HG02943 (cell line): ENCODE results near the gene ADH1C.
"Not testable (repeated sequence)": the region's sequence is repeated elsewhere in the genome, so short reads cannot be mapped to it uniquely, and the experiment has no call there.

Experiments
- ATAC-seq: cut with Tn5 transposase; IDR thresholded peaks from one replicate; pipeline ENCODE4 v1.9.1; 2021; ENCODE audit warnings: mild to moderate bottlenecking, low read depth, moderate library complexity; ENCODE audit not compliant: unreplicated experiment

ADH1C gene

DNA sequence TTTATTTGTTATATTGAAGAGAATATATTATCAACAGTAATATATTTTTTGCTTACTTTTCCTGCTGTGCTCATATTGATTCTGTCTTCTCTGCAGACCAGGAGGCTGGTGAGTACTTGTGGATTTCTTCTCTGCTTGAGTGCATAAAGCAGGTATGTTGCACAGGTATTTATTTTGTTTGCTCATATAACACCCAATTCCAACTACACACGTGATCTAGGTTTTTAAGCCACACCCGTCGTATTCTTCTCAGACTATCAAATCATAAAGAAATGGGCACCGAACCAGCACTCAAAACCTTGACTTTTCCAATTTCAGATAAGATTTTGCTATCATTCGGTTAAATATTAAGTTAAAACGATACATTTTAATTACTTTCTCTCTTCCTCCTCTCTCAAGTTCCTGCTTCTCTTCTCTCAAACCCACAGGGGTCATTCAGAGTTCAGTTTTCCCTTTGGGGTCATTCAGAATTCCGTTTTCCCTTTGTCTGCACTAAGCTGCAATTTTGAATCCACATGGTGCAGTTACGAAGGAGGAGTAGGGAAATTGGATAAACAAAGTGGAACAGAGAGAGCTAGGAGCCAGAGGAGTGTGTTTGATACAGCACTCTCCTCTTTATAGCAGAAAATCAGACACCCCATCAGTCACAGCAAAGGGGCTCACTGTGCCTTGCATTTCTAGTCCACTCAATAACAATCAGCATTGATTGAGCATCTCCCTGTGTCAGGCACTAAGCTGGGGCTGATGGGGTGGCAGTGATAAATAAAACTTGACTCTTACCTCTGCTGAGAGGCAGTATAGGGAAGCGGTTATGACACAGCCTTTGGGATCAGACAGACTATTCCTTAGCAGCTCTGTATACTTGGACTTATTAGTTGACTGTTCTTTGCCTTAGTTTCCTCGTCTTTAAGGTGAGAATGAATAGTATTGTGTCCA lies at the start of gene ADH1C:
Gene ADH1C (minus strand): TSS at position 145 of the 936 bp plus-strand sequence. CDS start 71 bp downstream, at position 74.
- ATAC-seq = no peak

DNA sequence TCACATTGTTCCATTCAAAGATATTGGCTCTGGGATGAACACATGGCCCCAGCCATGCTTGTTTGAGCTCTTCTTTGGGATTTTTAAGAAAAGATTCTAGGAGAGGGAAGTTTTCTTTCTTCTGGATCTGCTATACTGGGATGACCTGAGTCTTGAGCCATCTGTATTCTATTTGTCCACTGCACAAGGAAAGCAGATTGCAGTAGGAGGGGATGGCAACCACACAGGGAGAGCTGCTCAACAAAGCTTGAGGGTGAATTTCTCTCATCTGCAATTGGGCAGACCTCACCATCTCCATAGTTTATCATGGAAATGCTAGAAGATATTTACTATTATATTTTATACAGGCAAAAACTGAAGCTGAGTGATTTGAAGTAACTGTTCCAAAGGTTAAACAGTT lies 48.3 kb upstream of the ADH1C start:
- no peak for ATAC-seq

DNA sequence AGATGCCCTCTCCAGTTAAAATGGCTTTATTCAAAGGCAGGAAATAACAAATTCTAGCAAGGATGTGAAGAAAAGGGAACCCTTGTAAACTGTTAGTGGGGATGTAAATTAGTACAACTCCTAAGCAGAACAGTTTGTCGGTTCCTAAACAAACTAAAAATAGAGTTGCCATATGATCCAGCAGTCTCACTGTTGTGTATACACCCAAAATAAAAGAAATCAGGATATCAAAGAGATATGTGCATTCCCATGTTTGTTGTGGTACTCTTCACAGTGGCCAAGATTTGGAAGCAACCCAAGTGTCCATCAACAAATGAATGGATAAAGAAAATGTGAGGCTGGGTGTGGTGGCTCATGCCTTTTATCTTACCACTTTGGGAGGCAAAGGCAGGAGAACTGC lies 46.5 kb upstream of the ADH1C start:
- ATAC-seq = no peak

- ATAC-seq = no peak
These were observed 43.2 kb upstream of the ADH1C start for GRCh38 chr4:99395595-99396364.

GRCh38 chr4:99394896-99395295 lies 42.4 kb upstream of the ADH1C start:
- no peak for ATAC-seq

DNA sequence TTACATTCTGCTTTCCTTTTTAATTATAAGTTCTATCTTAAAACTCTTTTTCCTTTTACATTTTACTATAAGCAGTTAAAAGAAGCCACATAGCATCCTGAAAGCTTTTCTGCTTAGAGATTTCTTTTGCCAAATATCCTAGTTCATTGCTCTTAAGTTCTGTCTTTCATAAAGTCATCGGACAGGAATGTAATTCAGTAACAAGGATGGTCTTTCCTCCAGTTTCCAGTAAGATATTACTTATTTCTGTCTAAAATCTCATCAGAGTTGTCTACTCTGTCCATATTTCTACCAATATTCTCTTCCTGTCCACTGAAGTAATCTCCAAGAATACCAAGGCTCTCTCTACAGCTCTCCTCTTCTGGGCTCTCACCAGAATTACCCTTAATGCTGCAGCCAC lies 37.5 kb upstream of the ADH1C start:
- ATAC-seq = no peak

GRCh38 chr4:99389606-99390005 lies 37.1 kb upstream of the ADH1C start:
- no peak for ATAC-seq

GRCh38 chr4:99383833-99384392 lies 31.4 kb upstream of the ADH1C start:
- ATAC-seq = no peak

DNA sequence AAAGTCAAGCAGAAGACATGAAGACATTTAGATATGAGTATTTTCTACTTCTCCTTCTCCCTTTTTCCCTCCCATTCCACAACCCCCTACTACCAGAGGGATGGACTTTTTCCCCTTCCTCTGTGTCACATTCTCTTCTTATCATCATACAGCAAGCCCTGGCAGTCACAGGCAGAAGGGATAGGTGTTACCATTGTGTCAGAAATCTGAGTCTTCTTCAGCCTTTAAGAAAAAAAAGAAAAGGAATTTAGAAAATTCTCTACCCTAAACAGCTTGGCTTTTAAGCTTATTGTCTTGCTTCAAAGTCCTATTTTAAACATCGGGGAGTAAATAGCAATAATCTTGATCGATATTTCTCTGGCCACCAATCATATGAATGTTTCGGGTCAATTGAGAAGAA lies 30.9 kb upstream of the ADH1C start:
- ATAC-seq = no peak

DNA sequence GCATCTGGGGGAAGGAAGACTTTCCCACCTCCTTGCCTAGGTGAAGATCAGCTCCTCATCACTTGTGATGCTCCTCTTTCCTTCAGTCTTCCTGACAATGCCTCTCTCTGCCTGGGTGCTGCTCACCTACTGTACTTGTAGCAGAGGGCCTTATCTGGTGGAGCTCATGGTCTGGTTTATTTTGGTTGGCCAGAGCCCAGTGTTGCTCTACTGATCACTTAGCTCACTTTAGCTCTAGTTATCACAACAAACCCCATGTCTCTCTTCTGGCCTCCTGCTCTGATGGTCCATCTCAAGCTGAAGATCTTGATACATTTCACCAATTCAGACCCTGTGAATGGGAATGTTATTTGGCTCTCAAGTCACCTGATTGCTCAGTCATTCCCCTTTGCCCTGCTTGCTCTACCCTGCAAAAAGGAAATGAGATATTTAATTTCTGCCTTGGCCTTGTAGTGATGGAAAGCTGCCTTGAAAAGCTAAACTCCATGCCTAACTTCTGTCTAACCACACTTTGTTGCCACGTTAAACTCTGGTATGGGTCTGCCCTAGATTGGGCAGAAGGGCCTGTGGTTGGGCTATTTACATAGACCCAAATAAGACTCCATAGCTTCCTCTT lies 30.3 kb upstream of the ADH1C start:
- no peak for ATAC-seq

GRCh38 chr4:99381588-99382175 lies 29.1 kb upstream of the ADH1C start:
- no peak for ATAC-seq

GRCh38 chr4:99379571-99379970 lies 27.0 kb upstream of the ADH1C start:
- no peak for ATAC-seq

GRCh38 chr4:99378876-99379275 lies 26.3 kb upstream of the ADH1C start:
- no peak for ATAC-seq

DNA sequence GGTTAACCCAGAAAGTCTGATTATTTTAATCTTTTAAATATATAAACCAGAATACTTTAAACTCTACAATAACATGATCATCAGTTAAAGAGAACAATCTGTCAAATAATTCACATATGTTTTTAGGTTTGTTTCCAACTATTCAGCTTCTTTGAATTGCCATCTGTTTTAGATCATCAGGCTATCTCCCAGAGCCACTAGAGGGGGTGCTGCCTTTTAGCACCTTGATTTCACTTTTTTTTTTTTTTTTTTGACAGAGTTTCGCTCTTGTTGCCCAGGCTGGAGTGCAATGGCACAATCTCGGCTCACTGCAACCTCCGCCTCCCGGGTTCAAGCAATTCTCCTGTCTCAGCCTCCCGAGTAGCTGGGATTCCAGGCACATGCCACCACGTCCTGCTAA lies 24.8 kb upstream of the ADH1C start:
- ATAC-seq = not testable (repeated sequence)

DNA sequence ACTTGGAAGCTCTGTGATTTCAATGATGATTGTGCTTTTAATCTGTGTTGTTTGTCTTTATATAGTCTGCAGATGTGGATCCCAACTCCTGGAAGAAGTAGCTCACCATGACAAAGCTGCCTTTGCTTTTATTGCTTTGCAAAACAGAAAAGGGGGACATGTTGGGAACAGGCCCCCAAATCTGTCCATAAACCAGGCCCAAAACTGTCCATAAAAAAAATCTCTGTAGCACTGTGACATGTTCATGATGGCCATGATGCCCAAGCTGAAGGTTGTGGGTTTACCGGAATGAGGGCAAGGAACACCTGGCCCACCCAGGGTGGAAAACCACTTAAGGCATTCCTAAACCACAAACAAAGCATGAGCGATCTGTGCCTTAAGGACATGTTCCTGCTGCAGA lies 19.9 kb upstream of the ADH1C start:
- not testable (repeated sequence) for ATAC-seq

DNA sequence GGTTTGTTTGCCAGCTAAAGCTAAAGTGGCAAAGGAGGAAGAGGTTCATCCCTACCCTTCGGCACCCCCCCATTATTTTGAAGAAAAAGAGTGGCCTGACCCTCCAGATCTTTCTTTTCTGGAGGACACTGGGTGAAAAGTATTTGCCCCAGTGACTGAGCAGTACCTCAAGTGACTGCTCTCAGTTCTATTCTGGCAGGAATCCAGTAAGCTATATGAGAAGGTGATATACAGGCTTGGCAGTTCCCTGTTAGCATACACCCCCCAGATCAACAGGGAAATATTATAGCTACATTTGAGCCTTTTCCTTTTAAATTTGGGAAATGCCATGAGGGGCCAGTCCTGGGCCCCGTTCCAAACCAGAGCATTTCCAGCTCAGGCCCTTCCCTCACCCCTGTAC lies 15.3 kb upstream of the ADH1C start:
- not testable (repeated sequence) for ATAC-seq

DNA sequence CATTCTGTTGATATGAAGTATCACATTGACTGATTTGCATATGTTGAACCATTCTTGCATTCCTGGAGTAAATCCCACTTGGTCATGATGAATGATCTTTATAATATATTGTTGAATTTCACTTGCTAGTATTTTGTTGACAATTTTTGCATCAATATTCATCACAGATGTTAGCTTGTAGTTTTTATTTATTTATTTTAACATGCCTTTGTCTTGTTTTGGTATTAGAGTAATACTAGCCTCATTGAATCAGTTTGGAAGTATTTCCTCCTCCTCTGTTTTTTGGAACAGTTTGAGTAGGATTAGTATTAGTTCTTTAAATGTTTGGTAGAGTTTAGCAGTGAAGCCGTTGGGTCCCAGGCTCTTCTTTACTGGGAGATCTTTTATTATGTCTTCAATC lies 13.9 kb upstream of the ADH1C start:
- ATAC-seq = no peak

DNA sequence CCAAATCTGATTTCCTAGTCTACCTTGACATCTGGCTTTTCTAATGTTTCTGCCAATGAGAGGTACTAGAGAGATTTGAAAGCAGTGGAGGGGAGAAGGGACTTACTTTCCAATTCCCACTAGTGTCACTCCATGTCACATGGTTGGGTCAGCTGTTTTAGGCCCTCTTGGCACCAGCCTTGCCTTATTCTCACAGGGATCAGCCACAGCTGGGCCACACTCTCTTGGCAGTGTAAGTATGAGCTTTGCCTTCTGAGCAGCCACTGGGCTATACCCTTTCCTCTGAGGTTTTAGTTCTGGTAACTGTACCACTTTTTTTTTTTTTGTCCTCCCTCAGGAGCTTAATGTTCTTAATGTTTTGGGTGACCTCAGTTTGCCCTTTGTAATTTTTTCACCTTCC lies 10.2 kb upstream of the ADH1C start:
- no peak for ATAC-seq

- no peak for ATAC-seq
These were observed 9.3 kb upstream of the ADH1C start for GRCh38 chr4:99361899-99362275.

- ATAC-seq = no peak
These were observed 8.8 kb upstream of the ADH1C start for GRCh38 chr4:99361268-99361898.
